ENCODE data around the gene C10orf105.

GRCh38 chr10:71696628-71697326 lies 22.8 kb downstream of the C10orf105 start:
- TF ChIP-seq CTCF (IDR thresholded peaks at IDR 0.05) (peak in 1 of 3 donors; percentile 39), POLR2A (IDR thresholded peaks at IDR 0.05) (no peak)
